Measurements from ENCODE around the gene GPR176.

GRCh38 chr15:39792844-39793335 lies 127.2 kb downstream of the GPR176 start:
- no peak for TF ChIP-seq CTCF (IDR thresholded peaks at IDR 0.05; ENCODE audit: poor library complexity)
- TF ChIP-seq EZH2 (IDR thresholded peaks at IDR 0.05; ENCODE audit: borderline replicate concordance), result no peak
- TF ChIP-seq EZH2phosphoT487 (IDR thresholded peaks at IDR 0.05; ENCODE audit: low read depth, severe bottlenecking, unreplicated experiment), result no peak
